ENCODE data around the gene PRKACB.
"Not testable (repeated sequence)": the region's sequence is repeated elsewhere in the genome, so short reads cannot be mapped to it uniquely, and the experiment has no call there.

DNA sequence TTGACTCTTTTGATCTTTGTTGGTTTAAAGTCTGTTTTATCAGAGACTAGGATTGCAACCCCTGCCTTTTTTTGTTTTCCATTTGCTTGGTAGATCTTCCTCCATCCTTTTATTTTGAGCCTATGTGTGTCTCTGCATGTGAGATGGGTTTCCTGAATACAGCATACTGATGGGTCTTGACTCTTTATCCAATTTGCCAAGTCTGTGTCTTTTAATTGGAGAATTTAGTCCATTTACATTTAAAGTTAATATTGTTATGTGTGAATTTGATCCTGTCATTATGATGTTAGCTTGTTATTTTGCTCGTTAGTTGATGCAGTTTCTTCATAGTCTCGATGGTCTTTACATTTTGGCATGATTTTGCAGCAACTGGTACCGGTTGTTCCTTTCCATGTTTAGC, 88.6 kb downstream of the PRKACB start:
- not testable (repeated sequence) for TF ChIP-seq EZH2phosphoT487 (IDR thresholded peaks at IDR 0.05; ENCODE audit: borderline replicate concordance); POLR2A (IDR thresholded peaks at IDR 0.05; ENCODE audit: borderline replicate concordance, extremely low read depth, insufficient read depth, insufficient read length); EZH2 (IDR thresholded peaks at IDR 0.05)
- TF ChIP-seq, protein P1, sequence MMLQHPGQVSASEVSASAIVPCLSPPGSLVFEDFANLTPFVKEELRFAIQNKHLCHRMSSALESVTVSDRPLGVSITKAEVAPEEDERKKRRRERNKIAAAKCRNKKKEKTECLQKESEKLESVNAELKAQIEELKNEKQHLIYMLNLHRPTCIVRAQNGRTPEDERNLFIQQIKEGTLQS (IDR thresholded peaks at IDR 0.05), result not testable (repeated sequence)

Measured in HCT116 (cell line).